Common myeloid progenitor, CD34-positive (primary cell): ENCODE measurements around the gene SCAF8.

ENCODE experiments used
- CTCF ChIA-PET: fragments of 350-600 bp; sonication (Branson Sonifier 250); formaldehyde crosslinking; loops from one replicate; lab custom pipeline; 2021; ENCODE audit warnings: antibody characterized with exemption; lab: Charles Lee
- POLR2A ChIA-PET: fragments of 350-600 bp; sonication (Branson Sonifier 250); formaldehyde crosslinking; loops from one replicate; lab custom pipeline; 2021; ENCODE audit warnings: antibody characterized with exemption; lab: Charles Lee
- DNase-seq, 3 donors: peaks; one replicate each; pipeline versions ENCODE4 v3.0.0 to v3.0.0-alpha.2; 2013
- H3K27ac ChIP-seq, 2 experiments: 1 replicate in 1 of 2; 2 replicates in 1 of 2; pipeline ENCODE4 v1.7.0; 2013; ENCODE audit warnings: inconsistent platforms in 2 of 2, low read length in 2 of 2, mild to moderate bottlenecking in 2 of 2, low read depth in 1 of 2, moderate library complexity in 1 of 2; ENCODE audit not compliant: severe bottlenecking in 2 of 2, insufficient read depth in 1 of 2, poor library complexity in 1 of 2
- H3K27me3 ChIP-seq, 5 experiments: replicated peaks in 2 of 5; 1 replicate in 3 of 5; 2 replicates in 2 of 5; pipeline versions ENCODE4 v1.6.1 to v1.7.0; 2013; ENCODE audit warnings: low read length in 4 of 5, mild to moderate bottlenecking in 2 of 5, moderate library complexity in 2 of 5, inconsistent platforms in 1 of 5; ENCODE audit not compliant: insufficient read depth in 5 of 5, control insufficient read depth in 4 of 5
- H3K36me3 ChIP-seq, 4 experiments: 1 replicate in 2 of 4; 2 replicates in 2 of 4; pipeline versions ENCODE4 v1.6.1 to v1.7.0; 2013; ENCODE audit warnings: low read length in 3 of 4, control low read depth in 1 of 4, mild to moderate bottlenecking in 1 of 4; ENCODE audit not compliant: control insufficient read depth in 4 of 4, insufficient read depth in 4 of 4
- H3K4me1 ChIP-seq, 4 experiments: 1 replicate in 3 of 4; 2 replicates in 1 of 4; pipeline versions ENCODE4 v1.6.1 to v1.7.1; 2013; ENCODE audit warnings: low read length in 3 of 4, mild to moderate bottlenecking in 3 of 4, control low read depth in 1 of 4, inconsistent platforms in 1 of 4, moderate library complexity in 1 of 4; ENCODE audit not compliant: control insufficient read depth in 4 of 4, insufficient read depth in 4 of 4; ENCODE audit errors: control extremely low read depth in 1 of 4
- H3K4me3 ChIP-seq, 7 experiments: 1 replicate in 4 of 7; 2 replicates in 3 of 7; pipeline versions ENCODE4 v1.5.1 to v1.7.0; 2013; ENCODE audit warnings: mild to moderate bottlenecking in 7 of 7, low read length in 6 of 7, moderate library complexity in 6 of 7, inconsistent platforms in 2 of 7, low read depth in 2 of 7, control low read depth in 1 of 7; ENCODE audit not compliant: insufficient read depth in 4 of 7, control insufficient read depth in 1 of 7; ENCODE audit errors: extremely low read depth in 1 of 7
- H3K9me3 ChIP-seq, 5 experiments: 1 replicate in 4 of 5; 2 replicates in 1 of 5; pipeline versions ENCODE4 v1.6.1 to v1.7.1; 2013; ENCODE audit warnings: low read length in 4 of 5, mild to moderate bottlenecking in 2 of 5, inconsistent platforms in 1 of 5, low read depth in 1 of 5, moderate library complexity in 1 of 5; ENCODE audit not compliant: control insufficient read depth in 4 of 5, insufficient read depth in 2 of 5; ENCODE audit errors: control extremely low read depth in 1 of 5
- WGBS: methylation state at CpG from one replicate; pipeline ENCODE4 v1.1.5; 2013; ENCODE audit not compliant: insufficient coverage; 5-methylcytosine and 5-hydroxymethylcytosine counted together

The SCAF8 gene

DNA sequence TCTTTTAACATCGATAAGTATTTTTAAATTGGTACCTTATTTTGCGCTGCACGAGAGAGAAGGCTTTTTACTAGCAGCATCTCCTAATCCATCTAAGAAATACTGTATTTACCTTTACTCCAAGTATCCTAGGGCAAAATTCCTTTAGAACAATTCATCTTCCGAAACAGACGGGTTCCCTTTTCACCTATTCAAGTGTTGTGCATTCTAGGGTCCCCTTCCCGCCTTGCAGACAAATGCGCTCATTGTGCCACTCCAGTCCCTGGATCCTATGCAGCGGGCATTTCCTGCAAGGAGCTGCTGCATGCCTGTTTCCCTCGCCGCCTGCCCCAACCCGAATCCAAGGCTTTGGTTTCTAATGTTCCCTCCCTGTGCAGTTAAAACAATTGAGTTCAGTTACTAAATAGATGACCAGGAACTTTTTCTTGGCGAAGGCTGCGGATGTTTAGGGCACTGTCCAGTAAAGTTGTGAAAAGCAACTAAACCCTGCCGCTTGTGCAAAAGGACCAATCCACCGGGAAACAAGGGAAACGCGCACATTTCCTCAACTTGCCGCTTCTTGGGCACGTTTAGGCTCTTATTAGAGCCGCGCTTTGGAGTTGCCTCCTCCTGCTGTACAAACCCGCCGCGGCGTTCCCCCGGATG is 556 bp upstream of the SCAF8 start:
- POLR2A ChIA-PET = interaction anchor here (0.6 kb wide), 2 partner anchors 21 to 75 kb away, joined by 3 to 8 read pairs; no protein-coding TSS in a partner anchor
- WGBS = 17% methylated on average over 26 of the region's 26 CpGs
- DNase-seq = no peak

GRCh38 chr6:154733626-154734382 is 588 bp downstream of the SCAF8 start:
- H3K27ac ChIP-seq = peak overlapping the region; percentile 82 to 95
- peak overlapping the region; percentile 65 to 90 (median 84) for H3K4me3 ChIP-seq
- H3K36me3 ChIP-seq = peaks cover 0 to 7% (median 0%) of the 10 kb centered on the region in 4 experiments
- peaks cover 14 to 44% (median 30%) of the 10 kb centered on the region in 4 experiments for H3K4me1 ChIP-seq
- no peaks in the 10 kb centered on the region for H3K9me3 ChIP-seq
- DNase-seq = peak; percentile 88 to 95 (median 95)
- no peaks in the 10 kb centered on the region for H3K27me3 ChIP-seq
- WGBS = 0% methylated on average over 42 of the region's 71 CpGs
- CTCF ChIA-PET = interaction anchor here (0.9 kb wide), 1 partner anchor 13 kb away, joined by 3 read pairs; no protein-coding TSS in a partner anchor
- POLR2A ChIA-PET = interaction anchor here (0.6 kb wide), 1 partner anchor 159 kb away, joined by 5 read pairs; no protein-coding TSS in a partner anchor

More for the DNA sequence above, 556 bp upstream of the SCAF8 start:
- CTCF ChIA-PET = interaction anchor here (1.5 to 2.0 kb wide), 6 partner anchors 14 to 73 kb away, joined by 3 to 8 read pairs (median 5); no protein-coding TSS in a partner anchor
- H3K27me3 ChIP-seq = no peaks in the 10 kb centered on the region
- peak overlapping the region; percentile 65 to 90 (median 84) for H3K4me3 ChIP-seq
- H3K36me3 ChIP-seq = peaks cover 0 to 4% (median 0%) of the 10 kb centered on the region in 4 experiments
- peaks cover 11 to 40% (median 25%) of the 10 kb centered on the region in 4 experiments for H3K4me1 ChIP-seq
- H3K27ac ChIP-seq = peak overlapping the region; percentile 82 to 95
- no peaks in the 10 kb centered on the region for H3K9me3 ChIP-seq

GRCh38 chr6:154736618-154737259 is 3.5 kb downstream of the SCAF8 start:
- no CpG with 5 or more reads among the region's 4 CpGs for WGBS
- Histone ChIP-seq H3K9me3 (no peaks in the 10 kb centered on the region), H3K4me3 (peak overlapping the region in 1 of 7 experiments; percentile 16), H3K4me1 (peaks cover 20 to 45% (median 32%) of the 10 kb centered on the region in 4 experiments), H3K27ac (peak overlapping the region in 1 of 2 experiments; percentile 31), H3K27me3 (no peaks in the 10 kb centered on the region), H3K36me3 (peaks cover 0 to 10% (median 1%) of the 10 kb centered on the region in 4 experiments)
- DNase-seq = peak in 2 of 3 donors; percentile 40 to 54
- ChIA-PET CTCF (interaction anchor here (0.6 to 1.9 kb wide), 7 partner anchors 10 to 45 kb away, joined by 3 to 9 read pairs (median 4); no protein-coding TSS in a partner anchor), POLR2A (interaction anchor here (0.5 to 0.6 kb wide), 3 partner anchors 9 to 343 kb away, joined by 3 to 6 read pairs (median 3); no protein-coding TSS in a partner anchor)

- H3K27me3 ChIP-seq = no peaks in the 10 kb centered on the region
- H3K9me3 ChIP-seq = no peaks in the 10 kb centered on the region
- H3K36me3 ChIP-seq = peaks cover 0 to 14% (median 3%) of the 10 kb centered on the region in 4 experiments
- DNase-seq = no peak
- peaks cover 17 to 42% (median 28%) of the 10 kb centered on the region in 4 experiments for H3K4me1 ChIP-seq
- ChIA-PET POLR2A (interaction anchor here (1.0 kb wide), 1 partner anchor 11 kb away, joined by 6 read pairs; no protein-coding TSS in a partner anchor), CTCF (interaction anchor here (0.9 to 1.9 kb wide), 7 partner anchors 11 to 62 kb away, joined by 3 to 9 read pairs (median 5); no protein-coding TSS in a partner anchor)
- WGBS = 100% methylated on average over 1 of the region's 9 CpGs
- H3K27ac ChIP-seq = peak overlapping the region in 1 of 2 experiments; percentile 31
- H3K4me3 ChIP-seq = no peak overlapping the region
These were observed 4.2 kb downstream of the SCAF8 start for GRCh38 chr6:154737424-154737823.

GRCh38 chr6:154738551-154738961 is 5.3 kb downstream of the SCAF8 start:
- ChIA-PET POLR2A (interaction anchor here (1.0 kb wide), 1 partner anchor 10 kb away, joined by 6 read pairs; no protein-coding TSS in a partner anchor), CTCF (interaction anchor here (1.8 kb wide), 2 partner anchors 10 to 15 kb away, joined by 5 to 9 read pairs; no protein-coding TSS in a partner anchor)
- Histone ChIP-seq H3K9me3 (no peaks in the 10 kb centered on the region), H3K4me1 (peaks cover 17 to 36% (median 24%) of the 10 kb centered on the region in 4 experiments), H3K27ac (no peak overlapping the region), H3K36me3 (peaks cover 0 to 17% (median 3%) of the 10 kb centered on the region in 4 experiments), H3K27me3 (no peaks in the 10 kb centered on the region), H3K4me3 (no peak overlapping the region)
- 87% methylated on average over 3 of the region's 3 CpGs for WGBS
- DNase-seq = peak in 1 of 3 donors; percentile 33

GRCh38 chr6:154740658-154741057 is 7.4 kb downstream of the SCAF8 start:
- DNase-seq = no peak
- Histone ChIP-seq H3K9me3 (no peaks in the 10 kb centered on the region), H3K27ac (no peak overlapping the region), H3K4me1 (peaks cover 11 to 23% (median 19%) of the 10 kb centered on the region in 4 experiments), H3K36me3 (peaks cover 3 to 21% (median 4%) of the 10 kb centered on the region in 4 experiments), H3K27me3 (no peaks in the 10 kb centered on the region), H3K4me3 (no peak overlapping the region)
- POLR2A ChIA-PET = no interaction called here
- CTCF ChIA-PET = no interaction called here
- 93% methylated on average over 2 of the region's 5 CpGs for WGBS
